Glutamatergic neuron (in vitro differentiated cells): ENCODE data around the gene TFF2. TPM values are rescaled to one million over a fixed set of nuclear protein-coding genes. Genes with fewer than 3 reads are reported as not detected.

Experiments used
- DNase-seq: peaks from one replicate; pipeline ENCODE4 v3.0.0; 2022
- H3K27ac Mint-ChIP-seq: one replicate; pipeline ENCODE4 v1.8.0; 2020; ENCODE audit warnings: mild to moderate bottlenecking, mixed read lengths, inconsistent platforms; ENCODE audit not compliant: unreplicated experiment
- H3K27me3 Mint-ChIP-seq: one replicate; pipeline ENCODE4 v1.8.0; 2020; ENCODE audit warnings: mild to moderate bottlenecking, moderate library complexity, mixed read lengths, inconsistent platforms; ENCODE audit not compliant: unreplicated experiment
- H3K36me3 Mint-ChIP-seq: one replicate; pipeline ENCODE4 v1.8.0; 2020; ENCODE audit warnings: mild to moderate bottlenecking, mixed read lengths, inconsistent platforms; ENCODE audit not compliant: unreplicated experiment
- H3K4me1 Mint-ChIP-seq: one replicate; pipeline ENCODE4 v1.8.0; 2020; ENCODE audit warnings: mild to moderate bottlenecking, low read depth, mixed read lengths, inconsistent platforms; ENCODE audit not compliant: unreplicated experiment
- H3K4me3 Mint-ChIP-seq: one replicate; pipeline ENCODE4 v1.8.0; 2020; ENCODE audit warnings: mild to moderate bottlenecking, mixed read lengths, inconsistent platforms; ENCODE audit not compliant: unreplicated experiment
- H3K9me3 Mint-ChIP-seq: one replicate; pipeline ENCODE4 v1.8.0; 2020; ENCODE audit warnings: mild to moderate bottlenecking, moderate library complexity, mixed read lengths, inconsistent platforms; ENCODE audit not compliant: unreplicated experiment
- CTCF ChIP-seq: fragments of 200-600 bp; sonication (generic); IDR thresholded peaks from one replicate; pipeline ENCODE4 v1.5.0; 2021; ENCODE audit not compliant: partially characterized antibody, unreplicated experiment
- total RNA-seq: library from RNA; stranded (reverse); fragmentation: NEBNext Ultra II Directional; extraction: Animal tissue kit (Norgen Biotek cat#: 25700); gene quantifications from one replicate; pipeline ENCODE4 v1.2.1, GENCODE V29; 2021; ENCODE audit not compliant: unreplicated experiment

TFF2 gene
- total RNA-seq, 1 donor from 2014 or later, result not detected

- no peaks in the 10 kb centered on the region for H3K36me3 Mint-ChIP-seq
- H3K27ac Mint-ChIP-seq, result no peak overlapping the region
- H3K27me3 Mint-ChIP-seq, result peaks cover 2% of the 10 kb centered on the region
- TF ChIP-seq CTCF, result no peak
- no peak for DNase-seq
- H3K4me3 Mint-ChIP-seq, result no peak overlapping the region
- H3K9me3 Mint-ChIP-seq, result peaks cover 8% of the 10 kb centered on the region
- peaks cover 20% of the 10 kb centered on the region for H3K4me1 Mint-ChIP-seq
These were observed 33.9 kb downstream of the TFF2 start for GRCh38 chr21:42316891-42317290.

- H3K27ac Mint-ChIP-seq, result no peak within 1 kb of the TSS
- peaks cover 25% of the 10 kb centered on the region for H3K4me1 Mint-ChIP-seq
- no peak for TF ChIP-seq CTCF
- H3K27me3 Mint-ChIP-seq, result no peaks in the 10 kb centered on the region
- no peak for DNase-seq
- no peaks in the 10 kb centered on the region for H3K36me3 Mint-ChIP-seq
- H3K4me3 Mint-ChIP-seq, result no peak within 1 kb of the TSS
- peaks cover 6% of the 10 kb centered on the region for H3K9me3 Mint-ChIP-seq
These were observed 35.4 kb downstream of the TFF2 start, which contains the start of gene TFF3 for GRCh38 chr21:42315296-42315891. Gene TFF3, minus strand, starts transcription at chr21:42315409. Its CDS starts 35 bp downstream, at chr21:42315374.

GRCh38 chr21:42314616-42315295, 36.0 kb downstream of the TFF2 start:
- no peak for DNase-seq
- Mint-ChIP-seq H3K27ac (no peak overlapping the region), H3K27me3 (no peaks in the 10 kb centered on the region), H3K9me3 (peaks cover 6% of the 10 kb centered on the region), H3K36me3 (no peaks in the 10 kb centered on the region), H3K4me1 (peaks cover 28% of the 10 kb centered on the region), H3K4me3 (no peak overlapping the region)
- TF ChIP-seq CTCF, result no peak

- H3K4me3 Mint-ChIP-seq, result no peak overlapping the region
- H3K27me3 Mint-ChIP-seq, result no peaks in the 10 kb centered on the region
- H3K27ac Mint-ChIP-seq, result no peak overlapping the region
- H3K4me1 Mint-ChIP-seq, result peaks cover 28% of the 10 kb centered on the region
- no peak for TF ChIP-seq CTCF
- no peak for DNase-seq
- H3K36me3 Mint-ChIP-seq, result no peaks in the 10 kb centered on the region
- peaks cover 6% of the 10 kb centered on the region for H3K9me3 Mint-ChIP-seq
These were observed 37.3 kb downstream of the TFF2 start for GRCh38 chr21:42313501-42313969.

GRCh38 chr21:42312626-42313104, 38.1 kb downstream of the TFF2 start:
- Mint-ChIP-seq H3K4me3 (no peak overlapping the region), H3K27ac (no peak overlapping the region), H3K27me3 (no peaks in the 10 kb centered on the region), H3K4me1 (peaks cover 32% of the 10 kb centered on the region), H3K36me3 (no peaks in the 10 kb centered on the region), H3K9me3 (peaks cover 6% of the 10 kb centered on the region)
- DNase-seq, result no peak
- TF ChIP-seq CTCF, result no peak
